Activated CD4-positive, alpha-beta T cell treated with anti-CD3 and anti-CD28 coated beads, Interleukin-10, Interleukin-2, amounts not matched to agents 100 ng/mL and 50 ng/mL, durations not matched to agents 16 hours and 8 hours (primary cell): Measurements from ENCODE around the gene LMF1.
"Not testable (repeated sequence)": the region's sequence is repeated elsewhere in the genome, so short reads cannot be mapped to it uniquely, and the experiment has no call there.

ENCODE experiments used
- DNase-seq: peaks from one replicate; pipeline ENCODE4 v3.0.0-alpha.2; 2020

LMF1 gene

GRCh38 chr16:890217-890616, 80.6 kb downstream of the LMF1 start:
- no peak for DNase-seq

GRCh38 chr16:889586-889985, 81.2 kb downstream of the LMF1 start:
- no peak for DNase-seq

GRCh38 chr16:888901-889570, 81.7 kb downstream of the LMF1 start:
- DNase-seq, result no peak

GRCh38 chr16:888456-888855, 82.3 kb downstream of the LMF1 start:
- not testable (repeated sequence) for DNase-seq

GRCh38 chr16:887846-888245, 82.9 kb downstream of the LMF1 start:
- no peak for DNase-seq

GRCh38 chr16:886802-887731, 83.7 kb downstream of the LMF1 start:
- no peak for DNase-seq

- no peak for DNase-seq
Measured at GRCh38 chr16:886084-886543, 84.7 kb downstream of the LMF1 start.

GRCh38 chr16:885391-885790, 85.4 kb downstream of the LMF1 start:
- DNase-seq, result no peak

GRCh38 chr16:884232-884631, 86.6 kb downstream of the LMF1 start:
- DNase-seq, result no peak

- no peak for DNase-seq
Measured at GRCh38 chr16:883781-884180, 87.0 kb downstream of the LMF1 start.

- no peak for DNase-seq
Measured at GRCh38 chr16:883340-883739, 87.4 kb downstream of the LMF1 start.

GRCh38 chr16:882671-883070, 88.1 kb downstream of the LMF1 start:
- DNase-seq, result not testable (repeated sequence)

- no peak for DNase-seq
Measured at GRCh38 chr16:882256-882655, 88.5 kb downstream of the LMF1 start.

GRCh38 chr16:881219-882097, 89.3 kb downstream of the LMF1 start:
- DNase-seq, result no peak

GRCh38 chr16:880471-881171, 90.2 kb downstream of the LMF1 start:
- DNase-seq, result no peak

- no peak for DNase-seq
Measured at GRCh38 chr16:879986-880385, 90.8 kb downstream of the LMF1 start.

- no peak for DNase-seq
Measured at GRCh38 chr16:879461-879861, 91.3 kb downstream of the LMF1 start.

- DNase-seq, result no peak
Measured at GRCh38 chr16:878886-879285, 91.9 kb downstream of the LMF1 start.

GRCh38 chr16:878072-878784, 92.6 kb downstream of the LMF1 start:
- peak; percentile 43 for DNase-seq

- DNase-seq, result no peak
Measured at GRCh38 chr16:877242-878071, 93.3 kb downstream of the LMF1 start.
